GM18909 (cell line): ENCODE results near the gene SHC2.
"Not testable (repeated sequence)": the region's sequence is repeated elsewhere in the genome, so short reads cannot be mapped to it uniquely, and the experiment has no call there.

Experiments
- ATAC-seq: cut with Tn5 transposase; IDR thresholded peaks from one replicate; pipeline ENCODE4 v1.9.1; 2021; ENCODE audit warnings: mild to moderate bottlenecking; ENCODE audit not compliant: unreplicated experiment, poor library complexity

Gene SHC2

GRCh38 chr19:427675-428074 lies 33.2 kb downstream of the SHC2 start:
- not testable (repeated sequence) for ATAC-seq

DNA sequence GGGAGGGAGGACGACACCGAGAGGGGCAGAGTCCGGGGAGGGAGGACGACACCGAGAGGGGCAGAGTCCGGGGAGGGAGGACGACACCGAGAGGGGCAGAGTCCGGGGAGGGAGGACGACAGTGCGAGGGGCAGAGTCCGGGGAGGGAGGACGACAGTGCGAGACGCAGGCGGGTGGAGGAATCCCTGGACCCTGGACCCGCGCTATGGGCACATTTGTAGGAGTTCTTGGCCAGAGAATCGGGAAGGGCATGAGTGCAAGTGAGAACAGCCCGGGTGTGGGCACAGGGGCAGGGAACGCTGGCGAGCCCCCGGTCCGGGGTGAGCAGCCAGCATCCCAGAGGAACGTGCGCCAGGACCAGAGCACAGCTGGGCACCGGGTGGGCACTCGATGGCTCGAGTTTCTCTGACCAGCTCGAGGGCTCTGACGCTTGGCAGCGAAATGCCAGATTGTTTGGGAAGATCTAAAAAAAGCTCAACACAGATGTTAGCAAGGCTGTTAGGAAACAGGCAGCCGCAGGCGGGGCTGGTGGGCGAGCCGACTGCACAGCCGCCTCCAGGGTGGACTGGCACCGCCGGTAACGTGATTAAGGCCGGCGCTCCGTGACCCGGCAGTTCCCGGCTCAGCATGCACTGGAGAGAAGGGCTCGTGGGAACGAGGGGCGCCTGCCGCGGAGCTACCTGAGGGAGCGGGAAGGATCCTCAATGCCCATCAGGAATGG lies 33.9 kb downstream of the SHC2 start:
- no peak for ATAC-seq

- no peak for ATAC-seq
These were observed 35.8 kb downstream of the SHC2 start for GRCh38 chr19:425056-425455.

DNA sequence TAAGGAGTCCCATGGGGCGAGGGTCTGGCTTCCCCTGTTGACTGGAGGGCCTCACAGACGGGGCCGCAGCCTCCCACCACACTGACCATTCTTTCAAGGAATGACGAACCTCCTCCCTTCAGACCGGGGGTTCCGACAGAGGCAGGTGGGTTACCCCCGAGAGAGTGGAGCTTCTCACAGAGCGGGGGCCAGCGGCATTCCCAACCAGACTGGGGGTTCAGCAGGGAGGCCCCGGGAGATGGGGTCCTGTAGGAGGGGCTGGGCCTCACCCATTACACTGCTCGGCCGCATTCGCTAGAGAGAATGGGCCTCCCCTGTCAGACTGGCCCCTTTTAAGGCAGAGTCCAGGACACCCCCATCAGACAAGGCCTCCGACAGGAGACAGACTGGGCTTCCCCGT lies 36.3 kb downstream of the SHC2 start:
- ATAC-seq: no peak

DNA sequence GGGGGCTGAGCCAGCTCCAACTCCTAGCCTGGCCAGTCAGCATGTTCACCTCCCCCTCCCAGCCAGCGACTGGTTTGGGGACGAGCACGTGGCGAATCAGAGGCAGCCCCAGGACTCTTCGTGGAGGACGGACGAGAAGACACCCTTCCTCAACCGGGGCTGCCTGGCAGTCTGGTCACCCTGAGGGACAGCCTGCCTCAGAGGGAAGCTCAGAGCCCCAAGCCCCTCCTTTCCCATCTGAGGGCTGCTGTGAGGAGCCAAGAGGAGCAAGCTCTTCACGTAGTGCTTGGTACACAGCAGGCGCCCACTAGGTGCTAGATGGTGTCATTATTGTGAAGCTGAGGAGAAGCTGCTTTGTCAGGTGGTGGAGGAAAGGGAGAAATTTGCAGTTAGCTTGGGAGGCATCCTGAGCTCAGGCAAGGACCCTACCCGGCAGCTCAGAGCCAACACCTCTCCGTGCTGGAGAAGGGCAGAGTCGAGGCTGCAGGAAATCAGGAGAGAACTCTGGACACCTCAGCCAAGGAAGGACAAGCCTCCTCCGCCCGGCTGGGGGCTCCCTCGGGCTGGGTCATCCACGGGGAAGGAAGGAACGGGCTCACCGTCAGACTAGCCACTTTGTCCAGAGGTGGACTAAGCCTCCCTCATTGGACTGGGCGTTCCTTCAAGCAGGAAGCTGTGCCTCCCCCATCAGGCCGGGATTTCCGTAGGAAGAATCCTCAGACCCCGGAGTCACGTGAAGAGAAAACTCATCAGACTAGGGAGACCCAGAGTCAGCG lies 37.0 kb downstream of the SHC2 start:
- ATAC-seq: no peak

- ATAC-seq: not testable (repeated sequence)
These were observed 38.0 kb downstream of the SHC2 start for GRCh38 chr19:422917-423226.

GRCh38 chr19:422213-422916 lies 38.5 kb downstream of the SHC2 start:
- no peak for ATAC-seq

GRCh38 chr19:419721-420515 lies 40.9 kb downstream of the SHC2 start:
- no peak for ATAC-seq

DNA sequence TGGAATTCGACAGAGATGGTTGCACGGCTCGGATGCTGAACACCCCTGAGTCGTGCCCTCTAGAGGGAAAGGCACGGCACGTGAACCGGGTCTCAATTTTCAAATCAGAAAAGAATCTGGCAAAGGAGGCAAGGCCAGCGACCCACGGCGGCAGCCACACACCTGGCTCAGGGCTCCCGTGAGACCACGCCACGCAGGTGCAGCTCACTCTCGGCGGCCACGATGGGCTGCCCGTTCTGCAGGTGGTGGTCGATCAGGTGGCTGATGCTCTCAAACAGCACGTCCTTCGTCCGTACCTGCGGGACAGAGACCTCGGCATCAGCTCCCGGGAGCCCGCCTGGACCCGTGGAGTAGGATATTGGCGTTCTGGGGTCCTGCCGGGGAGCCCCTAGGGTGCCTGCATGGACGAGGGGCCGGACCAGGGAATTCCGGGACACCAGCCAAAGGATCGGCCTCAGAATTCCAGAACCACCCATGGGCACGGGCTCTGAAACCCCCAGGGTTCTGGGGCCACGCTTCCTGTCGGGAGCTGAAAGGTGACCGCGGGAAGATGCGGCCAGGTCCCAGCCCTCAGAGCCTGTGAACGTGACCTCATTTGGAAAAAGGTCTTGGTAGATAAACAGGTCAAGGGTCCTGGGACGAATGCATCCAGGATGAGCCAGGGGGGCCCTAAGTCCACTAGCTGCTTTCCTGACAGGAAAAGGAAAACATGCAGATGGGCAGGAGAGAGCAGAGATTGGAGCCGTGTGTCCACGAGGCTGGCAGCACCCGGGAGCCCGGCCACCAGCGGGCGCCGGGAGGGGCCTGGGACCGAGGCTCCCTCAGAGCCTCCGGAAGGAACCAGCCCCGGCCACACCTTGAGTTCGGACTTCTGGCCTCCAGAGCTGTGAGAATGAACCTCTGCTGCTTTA lies 41.8 kb downstream of the SHC2 start:
- no peak for ATAC-seq

DNA sequence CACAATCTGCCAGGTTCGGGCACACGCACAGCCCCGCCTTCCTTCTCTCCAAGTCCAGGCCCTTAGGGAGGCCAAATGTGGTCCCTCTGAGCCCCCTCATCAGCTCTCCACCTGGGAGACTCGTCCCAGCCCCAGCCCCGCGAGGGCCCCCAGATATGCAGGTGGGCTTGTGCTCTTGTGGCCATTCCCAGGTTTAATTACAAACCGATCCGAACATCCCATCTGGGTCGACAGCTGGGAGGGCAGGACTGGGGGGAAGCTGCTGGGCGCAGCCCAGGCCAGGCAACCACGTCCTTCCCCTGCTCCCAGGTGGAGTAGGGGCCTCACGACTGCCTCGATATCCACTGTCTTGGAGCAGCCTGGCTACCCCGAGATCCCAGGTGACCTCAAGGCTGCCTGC lies 44.4 kb downstream of the SHC2 start:
- ATAC-seq: no peak

GRCh38 chr19:415292-415691 lies 45.5 kb downstream of the SHC2 start:
- no peak for ATAC-seq

DNA sequence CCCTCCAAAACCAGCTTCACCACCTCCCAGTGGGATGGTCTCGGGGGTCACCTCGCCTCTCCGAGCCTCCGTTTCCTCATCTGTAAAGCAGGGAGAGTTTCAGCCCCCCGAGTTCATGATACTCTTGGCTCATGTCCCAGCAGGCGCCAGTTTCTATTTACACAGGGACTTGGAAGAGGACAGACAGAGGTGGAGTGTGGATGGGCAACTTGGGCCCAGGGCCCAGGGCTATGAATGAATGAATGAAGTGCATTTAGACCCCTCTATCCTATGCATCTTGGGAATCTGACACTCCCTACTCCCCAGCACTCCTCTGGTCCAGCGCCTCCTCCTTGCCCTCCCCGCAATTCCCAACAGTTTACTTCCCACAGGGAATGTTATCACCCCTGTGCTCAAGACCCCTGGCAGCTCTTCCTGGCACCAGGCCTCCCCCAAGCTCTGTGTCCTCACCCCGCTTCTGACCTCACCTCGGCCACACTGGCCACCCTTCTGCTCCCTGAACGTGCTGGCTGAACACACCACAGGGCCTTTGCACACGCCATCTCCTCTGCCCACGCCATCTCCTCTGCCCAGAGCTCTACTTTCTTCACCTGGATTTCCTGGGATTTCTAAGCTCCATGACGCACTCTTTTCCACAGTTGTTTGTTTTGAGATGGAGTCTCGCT lies 46.9 kb downstream of the SHC2 start:
- ATAC-seq: no peak

DNA sequence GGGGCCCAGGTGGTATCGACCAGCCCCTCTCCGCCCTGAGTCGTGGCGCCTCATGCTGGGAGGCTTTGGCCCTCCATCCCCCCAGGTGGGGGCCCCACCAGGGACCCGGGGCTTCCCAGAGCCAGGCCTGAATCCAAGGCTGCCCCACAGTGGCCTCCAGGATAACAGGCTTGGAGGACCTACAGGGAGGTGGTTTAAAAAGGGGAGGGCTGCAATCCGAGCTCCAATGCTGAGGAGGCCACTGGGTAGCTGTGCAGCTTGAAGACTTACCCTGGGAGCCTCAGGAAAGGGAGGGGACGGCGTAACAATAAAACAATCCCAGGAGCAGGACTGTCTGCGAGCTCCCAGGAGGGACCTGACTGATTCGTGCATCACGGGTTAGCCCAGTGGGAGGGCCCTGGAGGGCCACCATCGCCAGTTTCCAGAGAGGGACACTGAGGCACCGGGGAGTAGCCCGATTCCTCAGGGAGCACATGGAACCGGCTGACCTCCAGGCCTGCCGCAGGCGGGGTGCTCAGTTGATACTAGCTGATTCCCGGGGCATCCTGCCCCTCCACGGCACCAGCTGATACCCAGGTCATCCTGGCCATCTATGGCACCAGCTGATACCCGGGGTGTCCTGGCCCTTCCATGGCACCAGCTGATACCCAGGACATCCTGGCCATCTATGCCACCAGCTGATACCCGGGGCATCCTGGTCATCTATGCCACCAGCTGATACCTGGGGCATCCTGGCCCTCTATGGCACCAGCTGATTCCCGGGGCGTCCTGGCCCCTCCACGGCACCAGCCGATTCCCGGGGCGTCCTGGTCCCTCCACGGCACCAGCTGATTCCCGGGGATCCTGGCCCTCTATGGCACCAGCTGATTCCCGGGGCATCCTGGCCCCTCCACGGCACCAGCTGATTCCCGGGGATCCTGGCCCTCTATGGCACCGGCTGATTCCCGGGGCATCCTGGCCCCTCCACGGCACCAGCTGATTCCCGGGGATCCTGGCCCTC lies 48.2 kb downstream of the SHC2 start:
- no peak for ATAC-seq

DNA sequence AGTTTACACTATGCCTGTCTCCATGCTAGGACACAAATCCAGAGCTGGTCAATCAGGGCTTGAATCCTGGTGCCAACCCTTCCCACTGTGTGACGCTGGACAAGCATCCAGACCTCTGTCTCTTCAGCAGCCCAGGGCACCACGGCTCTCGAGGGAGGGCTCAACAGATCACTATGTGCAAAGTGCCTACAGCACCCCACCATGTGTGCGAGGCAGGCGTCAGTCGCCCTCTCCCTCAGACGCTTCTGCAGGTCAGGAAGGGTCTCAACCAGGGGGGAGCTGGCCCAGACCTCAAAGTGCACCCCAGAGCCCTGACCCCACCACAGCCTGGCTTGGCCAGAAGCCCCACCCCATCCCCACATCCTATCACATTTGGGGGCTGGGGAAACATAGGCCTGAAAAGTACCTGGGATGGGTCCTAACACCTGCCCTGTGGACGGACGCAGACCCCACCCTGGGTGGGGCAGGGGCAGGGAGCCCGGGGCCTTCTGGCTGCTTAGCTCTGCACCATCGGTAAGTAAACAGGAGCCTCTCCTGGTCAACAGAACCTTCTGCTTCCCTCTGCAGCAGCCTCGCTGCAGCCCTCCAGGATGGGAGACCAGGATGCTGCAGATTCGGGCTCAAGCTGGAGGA lies 49.0 kb downstream of the SHC2 start:
- no peak for ATAC-seq

GRCh38 chr19:411121-411722 lies 49.6 kb downstream of the SHC2 start:
- ATAC-seq: not testable (repeated sequence)

GRCh38 chr19:410243-410781 lies 50.5 kb downstream of the SHC2 start:
- ATAC-seq: no peak
